Fibroblast of lung (primary cell): ENCODE data around the gene TCF4. TPM values are rescaled to one million over a fixed set of nuclear protein-coding genes. Genes with fewer than 3 reads are reported as not detected.

Experiments
- DNase-seq, 2 donors: peaks; one replicate each; pipeline versions ENCODE4 v3.0.0 to v3.0.0-alpha.2; 2010; ENCODE audit warnings: low read depth in 2 of 2
- H2AFZ ChIP-seq: 2 replicates; pipeline ENCODE4 v1.5.1; 2012; ENCODE audit warnings: low read length, control low read depth, inconsistent platforms
- H3K27ac ChIP-seq: 2 replicates; pipeline ENCODE4 v1.5.1; 2011; ENCODE audit warnings: low read length, control low read depth; ENCODE audit not compliant: insufficient read depth
- H3K27me3 ChIP-seq: 2 replicates; pipeline ENCODE4 v1.5.1; 2011; ENCODE audit warnings: mild to moderate bottlenecking, low read length; ENCODE audit not compliant: control insufficient read depth, insufficient read depth
- H3K36me3 ChIP-seq: 2 replicates; pipeline ENCODE4 v1.5.1; 2011; ENCODE audit warnings: low read length; ENCODE audit not compliant: control insufficient read depth, insufficient read depth
- H3K4me1 ChIP-seq: 2 replicates; pipeline ENCODE4 v1.5.1; 2011; ENCODE audit warnings: low read length; ENCODE audit not compliant: control insufficient read depth, insufficient read depth; ENCODE audit errors: extremely low read depth
- H3K4me2 ChIP-seq: 2 replicates; pipeline ENCODE4 v1.5.1; 2011; ENCODE audit warnings: low read length, control low read depth; ENCODE audit not compliant: insufficient read depth; ENCODE audit errors: extremely low read depth
- H3K4me3 ChIP-seq, 4 experiments: fragments of 200-600 bp in 1 of 4; sonication (generic) in 1 of 4; replicated peaks in 1 of 4; 2 replicates each; pipeline ENCODE4 v1.5.1; 2011 to 2016; ENCODE audit warnings: low read length in 4 of 4, low read depth in 3 of 4, mild to moderate bottlenecking in 3 of 4, control low read depth in 2 of 4, inconsistent platforms in 1 of 4, mixed read lengths in 1 of 4; ENCODE audit not compliant: insufficient read depth in 1 of 4; ENCODE audit errors: control extremely low read depth in 1 of 4
- H3K79me2 ChIP-seq: 2 replicates; pipeline ENCODE4 v1.5.1; 2012; ENCODE audit warnings: mild to moderate bottlenecking, low read length, inconsistent platforms; ENCODE audit not compliant: control insufficient read depth, insufficient read depth
- H3K9ac ChIP-seq: 2 replicates; pipeline ENCODE4 v1.5.1; 2011; ENCODE audit warnings: mild to moderate bottlenecking, low read length, control low read depth; ENCODE audit not compliant: insufficient read depth
- H3K9me3 ChIP-seq: 2 replicates; pipeline ENCODE4 v1.5.1; 2012; ENCODE audit warnings: low read depth, low read length; ENCODE audit not compliant: control insufficient read depth, insufficient read depth
- H4K20me1 ChIP-seq: 2 replicates; pipeline ENCODE4 v1.5.1; 2011; ENCODE audit warnings: low read length; ENCODE audit not compliant: control insufficient read depth, insufficient read depth; ENCODE audit errors: extremely low read depth
- EZH2 ChIP-seq: IDR thresholded peaks from 2 replicates; pipeline ENCODE4 v1.5.1; 2012; ENCODE audit warnings: low read length, control low read depth, mild to moderate bottlenecking; ENCODE audit errors: missing control alignments
- polyA plus RNA-seq, 2 donors: library from polyadenylated mRNA; depleted of rRNA in 1 of 2; stranded (reverse) in 1 of 2; unstranded in 1 of 2; fragments of >200 nt; gene quantifications; 2 replicates each; pipeline ENCODE4 v1.2.1, GENCODE V29; 2011 to 2012; ENCODE audit warnings: missing spikeins in 1 of 2
- total RNA-seq: library from RNA; depleted of rRNA; stranded (reverse); fragments of >200 nt; gene quantifications from 2 replicates; pipeline ENCODE4 v1.2.1, GENCODE V29; 2014
- TF ChIP-seq, protein P1 (sequence below), 2 donors: IDR thresholded peaks in 1 of 2; conservative IDR thresholded peaks in 1 of 2; 1 replicate in 1 of 2; 2 replicates in 1 of 2; pipeline ENCODE4 v1.5.1; 2011 to 2012; ENCODE audit warnings: low read length in 2 of 2, control low read depth in 1 of 2, inconsistent platforms in 1 of 2, low read depth in 1 of 2, mild to moderate bottlenecking in 1 of 2

Gene TCF4
- total and polyA plus RNA-seq, 2 donors (not counting 1 experiment from before 2014, with no cell fraction given), result 48.9 to 57.6 TPM

DNA sequence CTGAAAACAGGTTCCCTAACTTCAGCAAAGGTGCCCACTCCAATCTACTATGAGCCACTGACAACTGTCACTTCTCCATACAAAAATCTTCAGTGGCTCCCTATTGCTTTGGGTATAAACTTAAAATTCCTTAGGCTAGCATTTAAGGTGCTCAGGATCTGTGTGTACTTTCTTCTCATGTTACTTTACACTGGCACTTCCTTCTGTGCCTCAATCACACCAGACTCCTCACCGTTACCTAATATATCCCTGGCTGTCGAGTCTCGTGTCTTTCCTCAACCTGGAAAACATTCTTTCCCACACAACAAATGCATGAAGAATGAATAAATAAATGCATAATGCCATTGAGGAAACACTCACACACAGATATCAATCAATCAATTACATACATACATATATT, 101.1 kb downstream of the TCF4 start:
- no peak for DNase-seq
- Histone ChIP-seq H3K9ac (no peak overlapping the region), H3K27me3 (no peaks in the 10 kb centered on the region), H3K79me2 (peaks cover 4% of the 10 kb centered on the region), H3K4me3 (no peak overlapping the region), H2AFZ (no peak overlapping the region), H3K27ac (no peak overlapping the region), H4K20me1 (no peaks in the 10 kb centered on the region), H3K4me2 (no peak overlapping the region), H3K4me1 (peaks cover 6% of the 10 kb centered on the region), H3K9me3 (no peaks in the 10 kb centered on the region), H3K36me3 (no peaks in the 10 kb centered on the region)
- TF ChIP-seq, protein P1, sequence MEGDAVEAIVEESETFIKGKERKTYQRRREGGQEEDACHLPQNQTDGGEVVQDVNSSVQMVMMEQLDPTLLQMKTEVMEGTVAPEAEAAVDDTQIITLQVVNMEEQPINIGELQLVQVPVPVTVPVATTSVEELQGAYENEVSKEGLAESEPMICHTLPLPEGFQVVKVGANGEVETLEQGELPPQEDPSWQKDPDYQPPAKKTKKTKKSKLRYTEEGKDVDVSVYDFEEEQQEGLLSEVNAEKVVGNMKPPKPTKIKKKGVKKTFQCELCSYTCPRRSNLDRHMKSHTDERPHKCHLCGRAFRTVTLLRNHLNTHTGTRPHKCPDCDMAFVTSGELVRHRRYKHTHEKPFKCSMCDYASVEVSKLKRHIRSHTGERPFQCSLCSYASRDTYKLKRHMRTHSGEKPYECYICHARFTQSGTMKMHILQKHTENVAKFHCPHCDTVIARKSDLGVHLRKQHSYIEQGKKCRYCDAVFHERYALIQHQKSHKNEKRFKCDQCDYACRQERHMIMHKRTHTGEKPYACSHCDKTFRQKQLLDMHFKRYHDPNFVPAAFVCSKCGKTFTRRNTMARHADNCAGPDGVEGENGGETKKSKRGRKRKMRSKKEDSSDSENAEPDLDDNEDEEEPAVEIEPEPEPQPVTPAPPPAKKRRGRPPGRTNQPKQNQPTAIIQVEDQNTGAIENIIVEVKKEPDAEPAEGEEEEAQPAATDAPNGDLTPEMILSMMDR (conservative IDR thresholded peaks at IDR 0.05 in 1 of 2, IDR thresholded peaks at IDR 0.05 in 1 of 2; ENCODE audit: low read depth in 1 of 2, low read length in 2 of 2), result no peak
- TF ChIP-seq EZH2, result no peak

DNA sequence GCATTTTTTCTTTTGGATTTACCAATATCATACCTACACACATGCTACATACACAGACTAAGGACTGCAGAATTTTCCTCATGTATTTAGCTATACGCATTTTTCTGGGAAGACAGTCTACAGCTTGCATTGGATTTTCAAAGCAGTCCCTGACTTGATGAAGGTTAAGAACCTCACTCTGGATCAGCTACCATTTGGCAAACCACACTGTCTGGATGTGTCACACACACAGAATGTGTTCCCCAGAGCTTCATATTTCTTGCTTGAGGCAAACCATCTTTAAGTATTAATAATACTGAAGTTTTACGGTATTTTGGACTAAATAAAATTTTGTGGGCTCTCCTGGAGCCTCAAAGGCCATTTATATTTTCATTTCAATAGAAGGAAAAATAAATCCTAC, 102.3 kb downstream of the TCF4 start:
- Histone ChIP-seq H3K27ac (no peak overlapping the region), H4K20me1 (no peaks in the 10 kb centered on the region), H3K4me3 (no peak overlapping the region), H3K4me1 (peaks cover 6% of the 10 kb centered on the region), H2AFZ (no peak overlapping the region), H3K79me2 (peaks cover 4% of the 10 kb centered on the region), H3K4me2 (no peak overlapping the region), H3K9ac (no peak overlapping the region), H3K36me3 (no peaks in the 10 kb centered on the region), H3K9me3 (no peaks in the 10 kb centered on the region), H3K27me3 (no peaks in the 10 kb centered on the region)
- TF ChIP-seq, protein P1 (conservative IDR thresholded peaks at IDR 0.05 in 1 of 2, IDR thresholded peaks at IDR 0.05 in 1 of 2; ENCODE audit: low read depth in 1 of 2, low read length in 2 of 2), result no peak
- no peak for TF ChIP-seq EZH2
- peak; percentile 64 to 86 for DNase-seq

GRCh38 chr18:55484773-55485172, 103.2 kb downstream of the TCF4 start:
- Histone ChIP-seq H3K9me3 (no peaks in the 10 kb centered on the region), H2AFZ (no peak overlapping the region), H3K4me2 (no peak overlapping the region), H3K27ac (no peak overlapping the region), H3K9ac (no peak overlapping the region), H3K4me3 (no peak overlapping the region), H3K4me1 (peaks cover 6% of the 10 kb centered on the region), H4K20me1 (no peaks in the 10 kb centered on the region), H3K36me3 (no peaks in the 10 kb centered on the region), H3K27me3 (no peaks in the 10 kb centered on the region), H3K79me2 (peaks cover 4% of the 10 kb centered on the region)
- TF ChIP-seq, protein P1 (conservative IDR thresholded peaks at IDR 0.05 in 1 of 2, IDR thresholded peaks at IDR 0.05 in 1 of 2; ENCODE audit: low read depth in 1 of 2, low read length in 2 of 2), result no peak
- no peak for TF ChIP-seq EZH2
- DNase-seq, result no peak
